Ishikawa (cell line): ENCODE results near the gene REPS2.
A peak's percentile ranks its signal among the peaks of the same experiment; 100 is the strongest.

ENCODE experiments used
- EGR1 ChIP-seq: IDR thresholded peaks from 2 replicates; pipeline ENCODE4 v1.6.1; 2012
- RAD21 ChIP-seq: IDR thresholded peaks from 2 replicates; pipeline ENCODE4 v1.6.1; 2012; ENCODE audit warnings: low read depth
- REST ChIP-seq: IDR thresholded peaks from 2 replicates; pipeline ENCODE4 v1.6.1; 2012; ENCODE audit warnings: low read depth, mild to moderate bottlenecking
- ZBTB7A ChIP-seq: IDR thresholded peaks from 2 replicates; pipeline ENCODE4 v1.6.1; 2012; ENCODE audit warnings: low read depth

GRCh38 chrX:17082831-17083230 is 136.4 kb downstream of the REPS2 start:
- TF ChIP-seq EGR1 (no peak), RAD21 (peak; percentile 15; the same call in 1 of the 2 replicates), ZBTB7A (no peak), REST (no peak)
